Stimulated activated CD4-positive, alpha-beta T cell treated with anti-CD3 and anti-CD28 coated beads, Interleukin-12 subunit alpha, Interleukin-12 subunit beta, amount 100 ng/mL, for 4 hours (primary cell): ENCODE results near the gene SEC24D.

ENCODE experiments used
- DNase-seq: peaks from one replicate; pipeline ENCODE4 v3.0.0-alpha.2; 2020

The SEC24D gene

DNA sequence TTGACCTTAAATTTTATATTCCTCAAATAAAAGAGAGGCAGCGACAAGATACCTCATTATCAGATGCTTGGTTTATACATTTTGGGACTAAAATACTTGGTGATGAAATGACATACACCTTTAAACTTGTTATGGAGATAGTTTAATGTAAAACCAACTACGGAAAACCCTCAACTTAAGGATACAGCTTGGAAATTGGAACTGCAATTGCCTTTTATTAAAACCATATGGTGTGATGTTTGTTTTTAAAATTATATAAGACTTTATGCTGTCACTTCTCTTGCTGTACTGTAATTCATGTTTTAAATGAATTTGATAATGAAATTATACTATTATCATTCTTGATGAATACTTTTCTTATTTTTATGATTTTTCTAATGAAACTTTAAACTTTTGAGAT is 124.9 kb downstream of the SEC24D start:
- no peak for DNase-seq

DNA sequence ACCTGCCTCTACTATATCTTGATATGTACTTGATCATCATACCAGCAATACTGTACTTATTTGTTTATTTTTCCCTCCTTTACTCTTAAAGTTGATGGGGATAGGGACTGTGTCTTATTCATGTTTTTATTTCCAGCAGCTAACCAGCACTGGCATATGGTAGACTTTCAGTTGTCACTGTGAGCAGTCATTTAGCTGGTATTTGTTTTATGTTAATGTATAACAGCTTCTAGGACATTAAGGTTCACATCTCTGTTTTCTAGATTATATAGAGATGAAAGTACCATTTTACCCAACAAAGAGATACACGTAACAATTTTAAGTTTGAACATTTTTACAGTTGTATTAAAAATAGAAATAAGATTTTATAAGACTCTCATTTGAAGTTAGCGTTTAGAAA is 132.8 kb downstream of the SEC24D start:
- no peak for DNase-seq

GRCh38 chr4:118684873-118685811 is 150.8 kb downstream of the SEC24D start, which contains the start of gene METTL14:
Gene METTL14, plus strand, starts transcription at chr4:118685392. Its CDS starts 143 bp downstream, at chr4:118685535.
- DNase-seq = peak; percentile 87

GRCh38 chr4:118683513-118683912 is 152.4 kb downstream of the SEC24D start:
- no peak for DNase-seq

DNA sequence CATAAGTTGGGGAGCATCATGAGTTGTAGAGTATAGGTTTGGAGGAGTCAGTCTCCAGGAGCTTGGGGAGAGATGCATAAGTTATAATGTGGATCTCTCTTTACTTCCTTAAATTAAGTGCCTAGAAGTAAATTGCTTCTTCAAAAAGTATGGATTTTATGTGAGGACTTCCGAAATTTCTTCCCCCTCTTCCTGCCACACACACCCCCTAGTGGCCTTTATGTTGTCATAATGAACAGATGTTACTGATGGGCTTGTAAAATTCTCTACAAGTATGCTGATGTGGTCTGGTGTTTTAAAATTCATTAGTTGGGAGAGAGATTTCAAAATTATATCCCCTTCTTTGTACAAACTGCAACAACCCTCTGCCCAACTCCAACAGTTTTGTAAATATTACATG is 153.0 kb downstream of the SEC24D start:
- no peak for DNase-seq

- DNase-seq = no peak
Observed at GRCh38 chr4:118680808-118681207, 155.1 kb downstream of the SEC24D start.

DNA sequence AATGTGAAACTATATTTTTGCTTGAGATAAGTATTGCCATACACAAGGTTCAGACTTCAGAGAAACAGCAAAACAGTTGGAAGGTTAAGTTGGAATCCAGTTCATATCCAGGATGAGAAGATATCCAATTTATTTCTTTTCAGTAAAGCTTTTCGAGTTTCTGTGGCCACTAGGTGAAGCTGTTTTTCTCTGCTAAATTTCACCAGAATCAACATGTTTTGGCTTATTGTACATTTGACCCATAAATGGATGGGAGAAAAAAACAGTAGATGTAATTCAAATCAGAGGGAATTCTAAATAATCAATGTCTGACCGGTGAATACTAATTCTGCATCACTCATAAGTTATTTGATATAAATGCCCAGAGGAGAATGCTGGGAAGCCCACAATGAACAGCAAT is 159.8 kb downstream of the SEC24D start:
- no peak for DNase-seq
